DMS79 treated with DMSO at 0.1 percent for 48 hours (cell line): ENCODE measurements around the gene HSDL2.
A peak's percentile ranks its signal among the peaks of the same experiment; 100 is the strongest.

Experiments
- DNase-seq: peaks from one replicate; lab custom pipeline; 2025; lab: John Stamatoyannopoulos, UW

The HSDL2 gene

GRCh38 chr9:112446526-112446925, 66.6 kb downstream of the HSDL2 start:
- DNase-seq: no peak

- no peak for DNase-seq
Measured at GRCh38 chr9:112447283-112447761, 67.4 kb downstream of the HSDL2 start.

- DNase-seq: no peak
Measured at GRCh38 chr9:112462855-112463254, 82.9 kb downstream of the HSDL2 start.

- DNase-seq: no peak
Measured at GRCh38 chr9:112465352-112465751, 85.4 kb downstream of the HSDL2 start.

GRCh38 chr9:112472996-112473395, 93.1 kb downstream of the HSDL2 start:
- DNase-seq: no peak

GRCh38 chr9:112473986-112474385, 94.1 kb downstream of the HSDL2 start:
- no peak for DNase-seq

- DNase-seq: no peak
Measured at GRCh38 chr9:112475318-112475717, 95.4 kb downstream of the HSDL2 start.

- DNase-seq: no peak
Measured at GRCh38 chr9:112477330-112477729, 97.4 kb downstream of the HSDL2 start.

- DNase-seq: no peak
Measured at GRCh38 chr9:112479221-112479620, 99.3 kb downstream of the HSDL2 start.

- DNase-seq: no peak
Measured at GRCh38 chr9:112484607-112485006, 104.7 kb downstream of the HSDL2 start.

- no peak for DNase-seq
Measured at GRCh38 chr9:112485574-112485973, 105.7 kb downstream of the HSDL2 start.

GRCh38 chr9:112486221-112487007, 106.5 kb downstream of the HSDL2 start, which contains the start of gene KIAA1958:
KIAA1958 (plus strand) TSS chr9:112486827; CDS start chr9:112574081, 87,254 bp downstream.
- DNase-seq: peak; percentile 52

- DNase-seq: peak; percentile 41
Measured at GRCh38 chr9:112487008-112487798, 107.3 kb downstream of the HSDL2 start.

- DNase-seq: peak; percentile 33
Measured at GRCh38 chr9:112487799-112488340, 108.0 kb downstream of the HSDL2 start.

GRCh38 chr9:112489039-112489546, 109.2 kb downstream of the HSDL2 start:
- peak; percentile 61 for DNase-seq

GRCh38 chr9:112489876-112490666, 110.2 kb downstream of the HSDL2 start:
- peak; percentile 6 for DNase-seq

GRCh38 chr9:112493393-112494137, 113.7 kb downstream of the HSDL2 start:
- DNase-seq: no peak

- no peak for DNase-seq
Measured at GRCh38 chr9:112494153-112494552, 114.2 kb downstream of the HSDL2 start.

GRCh38 chr9:112495614-112496013, 115.7 kb downstream of the HSDL2 start:
- DNase-seq: no peak

- DNase-seq: no peak
Measured at GRCh38 chr9:112496074-112496722, 116.3 kb downstream of the HSDL2 start.
